ENCODE measurements around the gene KRT71.

GRCh38 chr12:52519826-52520662 lies 32.9 kb downstream of the KRT71 start, which contains the start of gene KRT5:
- TF ChIP-seq POLR2A (IDR thresholded peaks at IDR 0.05) = no peak
- TF ChIP-seq CTCF (IDR thresholded peaks at IDR 0.05 in 4 of 5, conservative IDR thresholded peaks at IDR 0.05 in 1 of 5) = no peak
